Naive thymus-derived CD4-positive, alpha-beta T cell (primary cell): ENCODE results near the gene HIPK2. TPM values are rescaled to one million over a fixed set of nuclear protein-coding genes. Genes with fewer than 3 reads are reported as not detected.

Experiments
- ATAC-seq: fragments of 150-1000 bp; cut with Tn5 transposase; 2 replicates; pipeline ENCODE4 v1.10.0; 2021; ENCODE audit warnings: mild to moderate bottlenecking, moderate library complexity
- CTCF ChIA-PET: fragments of 350-600 bp; sonication (Branson Sonifier 250); formaldehyde crosslinking; loops from one replicate; lab custom pipeline; 2021; ENCODE audit warnings: antibody characterized with exemption; lab: Charles Lee
- POLR2A ChIA-PET: fragments of 350-600 bp; sonication (Branson Sonifier 250); formaldehyde crosslinking; loops from one replicate; lab custom pipeline; 2021; ENCODE audit warnings: antibody characterized with exemption, inconsistent platforms; lab: Charles Lee
- DNase-seq, 9 donors: peaks; one replicate each; pipeline versions ENCODE4 v3.0.0 to v3.0.0-alpha.2; 2020 to 2022; ENCODE audit warnings: mixed read lengths in 1 of 9
- H3K27ac ChIP-seq: one replicate; pipeline ENCODE4 v1.7.0; 2013; ENCODE audit warnings: mild to moderate bottlenecking, low read depth, low read length, moderate library complexity
- H3K27me3 ChIP-seq, 2 donors: one replicate each; pipeline ENCODE4 v1.7.0; 2013; ENCODE audit warnings: low read length in 2 of 2, mild to moderate bottlenecking in 2 of 2, moderate library complexity in 2 of 2; ENCODE audit not compliant: control insufficient read depth in 2 of 2, insufficient read depth in 2 of 2
- H3K36me3 ChIP-seq, 3 experiments: 1 replicate in 2 of 3; 2 replicates in 1 of 3; pipeline ENCODE4 v1.7.0; 2013; ENCODE audit warnings: low read length in 3 of 3, mild to moderate bottlenecking in 3 of 3, moderate library complexity in 1 of 3; ENCODE audit not compliant: insufficient read depth in 3 of 3, control insufficient read depth in 2 of 3
- H3K4me1 ChIP-seq, 2 donors: one replicate each; pipeline ENCODE4 v1.7.0; 2013; ENCODE audit warnings: low read length in 2 of 2, mild to moderate bottlenecking in 2 of 2, moderate library complexity in 1 of 2; ENCODE audit not compliant: control insufficient read depth in 2 of 2, insufficient read depth in 2 of 2
- H3K4me3 ChIP-seq: 2 replicates; pipeline ENCODE4 v1.7.0; 2013; ENCODE audit warnings: mild to moderate bottlenecking, low read length
- H3K9me3 ChIP-seq, 3 experiments: 1 replicate in 2 of 3; 2 replicates in 1 of 3; pipeline ENCODE4 v1.7.0; 2013; ENCODE audit warnings: low read length in 3 of 3; ENCODE audit not compliant: control insufficient read depth in 2 of 3
- H3K27ac Mint-ChIP-seq, 9 donors: one replicate each; pipeline ENCODE4 v1.8.0; 2020 to 2022; ENCODE audit warnings: mixed read lengths in 9 of 9, mild to moderate bottlenecking in 8 of 9, moderate library complexity in 5 of 9, inconsistent platforms in 2 of 9
- H3K27me3 Mint-ChIP-seq, 5 donors: one replicate each; pipeline ENCODE4 v1.8.0; 2021 to 2022; ENCODE audit warnings: mixed read lengths in 5 of 5, mild to moderate bottlenecking in 1 of 5
- H3K36me3 Mint-ChIP-seq, 5 donors: one replicate each; pipeline ENCODE4 v1.8.0; 2020 to 2022; ENCODE audit warnings: mixed read lengths in 5 of 5, mild to moderate bottlenecking in 3 of 5, inconsistent platforms in 1 of 5
- H3K4me1 Mint-ChIP-seq, 7 donors: one replicate each; pipeline ENCODE4 v1.8.0; 2020 to 2022; ENCODE audit warnings: mixed read lengths in 7 of 7, mild to moderate bottlenecking in 3 of 7, inconsistent platforms in 1 of 7
- H3K4me3 Mint-ChIP-seq, 10 donors: one replicate each; pipeline ENCODE4 v1.8.0; 2020 to 2022; ENCODE audit warnings: mild to moderate bottlenecking in 10 of 10, mixed read lengths in 10 of 10, moderate library complexity in 6 of 10, inconsistent platforms in 2 of 10
- H3K9me3 Mint-ChIP-seq, 11 donors: one replicate each; pipeline ENCODE4 v1.8.0; 2020 to 2022; ENCODE audit warnings: mixed read lengths in 11 of 11, mild to moderate bottlenecking in 4 of 11, inconsistent platforms in 1 of 11, moderate library complexity in 1 of 11
- intact Hi-C, 2 donors: fragments of 100-400 bp; cut with micrococcal nuclease; formaldehyde crosslinking; loops; one replicate each; pipeline ENCODE4 v1.15.1; 2023
- polyA plus RNA-seq, 2 donors: library from polyadenylated mRNA; unstranded; fragments of 300-500 nt; fragmentation: Illumina TruSeq; gene quantifications; one replicate each; pipeline ENCODE4 v1.2.3, GENCODE V29; 2021
- total RNA-seq, 6 experiments: library from RNA in 5 of 6; stranded (reverse) in 5 of 6; gene quantifications; 1 replicate in 5 of 6; 2 replicates in 1 of 6; pipeline ENCODE4 v1.2.3 and lab custom pipeline; 2021 to 2026

The HIPK2 gene
- total and polyA plus RNA-seq, 7 experiments from 2014 or later = 4.6 to 44.0 (median 36.1) TPM

DNA sequence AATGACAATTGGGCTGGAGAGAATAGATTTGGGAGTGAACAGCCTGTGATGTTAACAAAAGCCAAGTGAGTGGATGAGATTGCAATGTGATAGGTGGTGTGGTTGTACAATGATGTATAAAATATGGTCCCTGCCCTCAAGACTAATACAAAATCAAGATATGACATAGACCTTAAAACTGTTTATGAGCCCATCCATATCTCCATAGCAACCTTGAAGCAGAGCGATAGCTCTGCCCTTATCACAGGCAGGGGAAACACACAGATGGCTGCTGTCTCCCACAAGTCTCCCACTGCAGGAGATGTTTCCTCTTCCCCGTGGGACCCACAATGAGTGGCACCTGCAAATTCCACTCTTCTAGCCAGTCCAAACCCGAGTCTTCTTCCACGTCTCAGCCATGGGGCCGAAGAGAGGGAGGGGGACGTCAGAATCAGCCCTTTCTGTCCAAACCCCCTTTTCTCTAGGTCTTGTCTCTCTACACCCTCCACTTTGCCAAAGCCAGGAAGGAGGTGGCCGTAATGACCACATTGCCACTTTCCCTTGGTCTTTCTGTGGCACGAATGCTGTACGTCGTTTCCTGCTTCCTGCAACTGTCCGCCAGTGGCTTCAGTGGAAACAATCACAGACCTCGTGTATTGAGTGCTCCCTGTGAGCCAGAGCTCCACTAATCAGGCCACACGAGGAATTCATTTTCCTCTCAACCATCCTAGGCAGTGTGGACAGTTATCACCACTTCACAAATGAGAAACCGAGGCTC, 43.7 kb upstream of the HIPK2 start:
- no peak overlapping the region for H3K27ac Mint-ChIP-seq
- POLR2A ChIA-PET = no interaction called here

DNA sequence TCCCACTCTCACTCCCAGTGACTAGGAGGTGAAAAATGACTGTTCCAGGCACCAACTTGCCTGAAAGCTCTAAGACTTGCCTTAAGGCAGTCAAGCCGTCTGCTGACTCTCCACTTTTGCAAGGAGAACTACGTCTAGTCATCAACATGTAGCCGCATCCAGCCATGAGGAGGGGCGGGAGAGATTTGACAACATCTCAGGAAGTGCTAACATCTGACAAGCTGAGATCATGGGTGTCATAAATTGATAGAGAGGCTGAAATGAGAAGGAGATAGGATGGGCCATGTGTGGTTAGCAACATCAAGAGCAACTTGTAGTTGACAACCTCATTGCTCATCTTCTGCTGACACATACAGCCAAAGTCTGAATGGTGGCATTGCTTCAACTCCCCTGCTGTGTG, 42.3 kb upstream of the HIPK2 start:
- Mint-ChIP-seq H3K4me3 (no peak overlapping the region), H3K27ac (no peak overlapping the region), H3K9me3 (peaks cover 0 to 11% (median 3%) of the 10 kb centered on the region in 11 donors), H3K36me3 (peaks cover 0 to 4% (median 0%) of the 10 kb centered on the region in 5 donors), H3K4me1 (no peaks in the 10 kb centered on the region), H3K27me3 (no peaks in the 10 kb centered on the region)
- Histone ChIP-seq H3K27ac (no peak overlapping the region), H3K4me1 (no peaks in the 10 kb centered on the region), H3K4me3 (no peak overlapping the region), H3K36me3 (no peaks in the 10 kb centered on the region), H3K27me3 (no peaks in the 10 kb centered on the region), H3K9me3 (no peaks in the 10 kb centered on the region)
- intact Hi-C loops = loop anchor here in 1 of 2 donors (10.0 kb wide), 1 partner anchor 175 kb away; no protein-coding TSS in a partner anchor
- ATAC-seq (peak; percentile 83), DNase-seq (no peak)
- ChIA-PET POLR2A (no interaction called here), CTCF (interaction anchor here (1.1 kb wide), 1 partner anchor 173 kb away, joined by 3 read pairs; no protein-coding TSS in a partner anchor)

More for the DNA sequence above, 43.7 kb upstream of the HIPK2 start:
- Mint-ChIP-seq H3K27me3 (peaks cover 0 to 7% (median 0%) of the 10 kb centered on the region in 5 donors), H3K4me3 (no peak overlapping the region), H3K4me1 (no peaks in the 10 kb centered on the region), H3K9me3 (peaks cover 0 to 6% (median 0%) of the 10 kb centered on the region in 11 donors), H3K36me3 (no peaks in the 10 kb centered on the region)
- H3K4me1 ChIP-seq = no peaks in the 10 kb centered on the region
- H3K27ac ChIP-seq = no peak overlapping the region
- H3K27me3 ChIP-seq = no peaks in the 10 kb centered on the region
- DNase-seq = no peak
- intact Hi-C loops = loop anchor here in 1 of 2 donors (10.0 kb wide), 1 partner anchor 177 kb away; no protein-coding TSS in a partner anchor
- ATAC-seq = peak; percentile 60
- no peak overlapping the region for H3K4me3 ChIP-seq
- H3K36me3 ChIP-seq = no peaks in the 10 kb centered on the region
- CTCF ChIA-PET = interaction anchor here (0.5 kb wide), 1 partner anchor 1732 kb away, joined by 3 read pairs; no protein-coding TSS in a partner anchor
- H3K9me3 ChIP-seq = no peaks in the 10 kb centered on the region

DNA sequence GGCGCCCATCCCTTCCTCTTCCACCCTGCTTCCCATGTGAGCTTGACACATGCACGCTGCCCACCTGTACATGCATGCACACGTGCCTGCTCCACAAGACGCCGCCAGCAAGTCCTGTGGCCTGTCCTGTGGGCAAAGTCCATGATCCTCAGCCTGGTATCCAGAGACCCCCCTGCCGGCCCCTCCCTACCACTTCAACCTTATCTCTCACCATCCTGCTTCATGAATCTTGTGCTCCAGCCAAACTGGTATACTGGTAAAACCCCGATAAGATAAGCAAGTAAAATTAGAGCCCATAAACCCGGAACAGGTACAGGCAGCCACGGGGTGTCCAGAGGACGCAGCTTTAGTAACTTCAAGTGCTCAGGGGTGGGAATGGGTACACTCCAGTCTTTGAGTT, 39.5 kb upstream of the HIPK2 start:
- no peak for ATAC-seq
- ChIA-PET POLR2A (no interaction called here), CTCF (interaction anchor here (0.9 kb wide), 1 partner anchor 94 kb away, joined by 3 read pairs; no protein-coding TSS in a partner anchor)
- H3K27me3 ChIP-seq = no peaks in the 10 kb centered on the region
- DNase-seq = no peak
- H3K4me3 ChIP-seq = no peak overlapping the region
- peaks cover 0 to 11% (median 3%) of the 10 kb centered on the region in 11 donors for H3K9me3 Mint-ChIP-seq
- intact Hi-C loops = no loop called here
- no peak overlapping the region for H3K4me3 Mint-ChIP-seq
- no peaks in the 10 kb centered on the region for H3K9me3 ChIP-seq
- no peaks in the 10 kb centered on the region for H3K4me1 ChIP-seq
- peaks cover 5 to 10% (median 8%) of the 10 kb centered on the region in 7 donors for H3K4me1 Mint-ChIP-seq
- peak overlapping the region in 1 of 9 donors; percentile 62 for H3K27ac Mint-ChIP-seq
- peaks cover 0 to 4% (median 0%) of the 10 kb centered on the region in 5 donors for H3K36me3 Mint-ChIP-seq
- no peak overlapping the region for H3K27ac ChIP-seq
- no peaks in the 10 kb centered on the region for H3K36me3 ChIP-seq
- H3K27me3 Mint-ChIP-seq = no peaks in the 10 kb centered on the region

DNA sequence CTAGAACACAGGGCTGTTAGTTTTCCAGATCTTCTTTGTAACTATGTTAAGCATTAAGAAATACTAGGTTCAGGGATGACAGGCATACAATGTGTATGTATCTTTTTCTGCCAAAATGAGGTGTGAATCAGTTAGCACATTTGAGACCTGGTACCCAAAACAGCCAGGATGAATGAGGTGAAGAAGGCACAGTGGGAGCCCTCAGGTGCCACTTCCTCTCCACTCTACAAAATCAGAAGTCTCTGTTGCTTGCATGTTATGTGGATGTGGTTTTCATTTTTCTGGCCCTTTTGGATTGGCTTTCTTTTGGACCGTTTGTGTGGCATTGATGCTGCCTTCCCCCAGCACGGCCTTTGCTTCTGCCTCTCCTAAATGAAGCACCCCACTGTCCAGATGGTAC, 35.9 kb upstream of the HIPK2 start:
- peaks cover 0 to 11% (median 3%) of the 10 kb centered on the region in 11 donors for H3K9me3 Mint-ChIP-seq
- H3K27ac Mint-ChIP-seq = peak overlapping the region in 1 of 9 donors; percentile 80
- no peak overlapping the region for H3K4me3 ChIP-seq
- H3K4me3 Mint-ChIP-seq = no peak overlapping the region
- ChIA-PET CTCF (no interaction called here), POLR2A (no interaction called here)
- peaks cover 5 to 16% (median 8%) of the 10 kb centered on the region in 7 donors for H3K4me1 Mint-ChIP-seq
- intact Hi-C loops = no loop called here
- H3K36me3 Mint-ChIP-seq = peaks cover 0 to 4% (median 0%) of the 10 kb centered on the region in 5 donors
- H3K27me3 ChIP-seq = no peaks in the 10 kb centered on the region
- ATAC-seq (no peak), DNase-seq (peak in 2 of 9 donors; percentile 15 to 24)
- no peaks in the 10 kb centered on the region for H3K9me3 ChIP-seq
- H3K27ac ChIP-seq = no peak overlapping the region
- H3K27me3 Mint-ChIP-seq = peaks cover 0 to 7% (median 0%) of the 10 kb centered on the region in 5 donors
- H3K36me3 ChIP-seq = no peaks in the 10 kb centered on the region
- no peaks in the 10 kb centered on the region for H3K4me1 ChIP-seq

DNA sequence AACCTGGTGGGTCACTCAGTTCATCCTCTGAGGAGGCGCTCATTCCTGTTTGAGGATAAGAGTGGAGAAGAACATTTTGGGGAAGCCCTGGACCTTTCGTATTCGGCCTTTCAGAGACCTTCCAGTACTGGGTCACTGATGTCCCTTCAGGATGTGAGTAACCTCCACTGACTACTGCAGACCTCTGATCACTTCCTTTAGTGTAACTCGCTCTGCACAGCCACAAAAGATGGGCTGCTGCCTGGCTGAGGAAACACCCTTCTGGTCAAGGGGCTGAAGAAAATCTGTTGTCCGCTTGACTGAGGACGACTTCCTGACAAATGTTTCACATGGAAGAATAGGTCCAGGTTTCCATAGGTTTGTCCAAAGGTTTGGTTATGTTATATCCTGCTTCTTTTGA, 35.4 kb upstream of the HIPK2 start:
- Mint-ChIP-seq H3K4me1 (peaks cover 5 to 16% (median 8%) of the 10 kb centered on the region in 7 donors), H3K27ac (peak overlapping the region in 1 of 9 donors; percentile 71), H3K4me3 (no peak overlapping the region), H3K36me3 (peaks cover 0 to 4% (median 0%) of the 10 kb centered on the region in 5 donors), H3K9me3 (peaks cover 0 to 11% (median 3%) of the 10 kb centered on the region in 11 donors), H3K27me3 (peaks cover 0 to 10% (median 2%) of the 10 kb centered on the region in 5 donors)
- no peaks in the 10 kb centered on the region for H3K36me3 ChIP-seq
- H3K4me3 ChIP-seq = no peak overlapping the region
- POLR2A ChIA-PET = no interaction called here
- intact Hi-C loops = no loop called here
- no peaks in the 10 kb centered on the region for H3K9me3 ChIP-seq
- H3K4me1 ChIP-seq = no peaks in the 10 kb centered on the region
- CTCF ChIA-PET = no interaction called here
- H3K27ac ChIP-seq = no peak overlapping the region
- ATAC-seq = no peak
- no peak for DNase-seq
- no peaks in the 10 kb centered on the region for H3K27me3 ChIP-seq

DNA sequence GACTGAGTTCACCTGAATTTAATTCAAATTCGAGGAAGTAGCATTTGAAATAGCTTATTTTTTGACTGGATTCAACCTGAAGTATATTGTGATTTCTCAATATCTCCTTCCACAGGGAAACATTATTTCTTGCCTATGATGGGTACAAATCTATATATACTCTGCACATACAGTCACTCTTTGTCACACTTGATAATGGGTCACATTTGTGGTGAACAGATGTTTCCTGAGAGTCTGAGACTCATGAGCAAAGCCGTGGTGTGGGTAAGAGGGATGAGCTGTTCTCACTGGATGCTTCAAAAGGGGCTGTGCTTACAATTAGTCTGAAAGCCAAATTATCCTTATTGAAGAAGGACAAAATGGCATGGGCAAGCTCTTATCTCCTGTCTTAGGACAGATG, 33.3 kb upstream of the HIPK2 start:
- Mint-ChIP-seq H3K4me1 (peaks cover 5 to 16% (median 8%) of the 10 kb centered on the region in 7 donors), H3K9me3 (peaks cover 0 to 8% (median 2%) of the 10 kb centered on the region in 11 donors), H3K27ac (no peak overlapping the region), H3K36me3 (peaks cover 0 to 5% (median 0%) of the 10 kb centered on the region in 5 donors), H3K27me3 (peaks cover 0 to 16% (median 2%) of the 10 kb centered on the region in 5 donors), H3K4me3 (no peak overlapping the region)
- DNase-seq (no peak), ATAC-seq (peak; percentile 27)
- H3K27me3 ChIP-seq = no peaks in the 10 kb centered on the region
- ChIA-PET CTCF (no interaction called here), POLR2A (interaction anchor here (0.6 to 0.8 kb wide), 2 partner anchors 11 to 460 kb away, joined by 3 to 4 read pairs; no protein-coding TSS in a partner anchor)
- no peaks in the 10 kb centered on the region for H3K4me1 ChIP-seq
- intact Hi-C loops = no loop called here
- H3K9me3 ChIP-seq = no peaks in the 10 kb centered on the region
- no peak overlapping the region for H3K4me3 ChIP-seq
- H3K36me3 ChIP-seq = no peaks in the 10 kb centered on the region
- no peak overlapping the region for H3K27ac ChIP-seq
